Thyroid gland (tissue), 4 donors: ENCODE results near the gene PRKCZ. TPM values are rescaled to one million over a fixed set of nuclear protein-coding genes. Genes with fewer than 3 reads are reported as not detected.

Source experiments
- DNase-seq, 2 donors: peaks; one replicate each; pipeline ENCODE4 v3.0.0-alpha.2; 2019
- H3K27ac ChIP-seq, 3 donors: fragments of 200-600 bp; sonication (generic); 1 replicate in 2 of 3; 2 replicates in 1 of 3; pipeline ENCODE4 v1.5.1; 2016 to 2019; ENCODE audit warnings: mild to moderate bottlenecking in 1 of 3, moderate library complexity in 1 of 3
- H3K27me3 ChIP-seq: fragments of 200-600 bp; sonication (generic); one replicate; pipeline ENCODE4 v1.5.1; 2019
- H3K36me3 ChIP-seq, 2 donors: fragments of 200-600 bp; sonication (generic); one replicate each; pipeline ENCODE4 v1.5.1; 2016 to 2019
- H3K4me1 ChIP-seq, 2 donors: fragments of 200-600 bp; sonication (generic); one replicate each; pipeline ENCODE4 v1.5.1; 2017 to 2019
- H3K4me3 ChIP-seq, 3 donors: fragments of 200-600 bp; sonication (generic); replicated peaks in 1 of 3; 1 replicate in 2 of 3; 2 replicates in 1 of 3; pipeline ENCODE4 v1.5.1; 2016; ENCODE audit warnings: mild to moderate bottlenecking in 1 of 3
- H3K9me3 ChIP-seq: fragments of 200-600 bp; sonication (generic); one replicate; pipeline ENCODE4 v1.5.1; 2017
- POLR2A ChIP-seq, 2 donors: fragments of 450-650 bp; IDR thresholded peaks; one replicate each; pipeline ENCODE4 v1.6.1; 2017; ENCODE audit warnings: antibody characterized with exemption in 2 of 2, mild to moderate bottlenecking in 2 of 2, moderate library complexity in 1 of 2
- WGBS, 2 donors: methylation state at CpG; one replicate each; pipeline ENCODE4 v1.1.5; 2017; 5-methylcytosine and 5-hydroxymethylcytosine counted together
- intact Hi-C: fragments of 100-400 bp; cut with DNase I; formaldehyde crosslinking; loops from one replicate; pipeline ENCODE4 v1.15.1; 2023
- total RNA-seq, 4 donors: library from RNA; depleted of rRNA; stranded (reverse); fragments of >200 nt; gene quantifications; one replicate each; pipeline ENCODE4 v1.2.3, GENCODE V29; 2016
- TF ChIP-seq, protein P1 (sequence below), 6 experiments: fragments of 200-600 bp in 3 of 6; fragments of 450-650 bp in 3 of 6; sonication (generic) in 3 of 6; IDR thresholded peaks; one replicate each; pipeline ENCODE4 v1.5.1; 2016 to 2019; ENCODE audit warnings: antibody characterized with exemption in 6 of 6, mild to moderate bottlenecking in 2 of 6, inconsistent platforms in 1 of 6, moderate library complexity in 1 of 6

The PRKCZ gene
- total RNA-seq, 4 donors from 2014 or later = 33.6 to 53.0 (median 44.3) TPM

DNA sequence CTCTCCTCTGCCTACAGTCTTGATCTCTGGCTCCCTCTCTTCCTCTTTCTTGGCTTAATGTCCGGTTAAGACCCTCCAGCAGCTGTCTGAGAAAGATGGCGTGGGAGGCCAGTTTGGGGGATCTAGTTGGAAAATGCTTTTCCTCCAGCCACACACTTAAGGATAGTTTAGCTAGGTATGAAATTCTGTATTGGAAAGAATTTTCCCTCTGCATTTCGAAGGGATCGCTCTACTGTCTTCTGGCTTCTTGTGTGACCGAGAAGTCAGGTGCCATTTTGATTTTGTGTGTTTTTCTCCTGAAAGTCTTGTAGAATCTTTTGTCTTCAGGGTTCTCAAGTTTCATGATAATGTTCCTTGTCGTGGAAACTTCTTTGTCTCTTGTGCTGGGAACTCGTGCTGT lies 28.0 kb downstream of the PRKCZ start:
- DNase-seq = no peak
- 96 to 97% methylated on average over 7 of the region's 7 CpGs for WGBS, 2 donors
- Histone ChIP-seq H3K36me3 (peaks cover 0 to 8% of the 10 kb centered on the region in 2 donors), H3K9me3 (no peaks in the 10 kb centered on the region), H3K27ac (no peak overlapping the region), H3K4me1 (no peaks in the 10 kb centered on the region), H3K4me3 (no peak overlapping the region), H3K27me3 (no peaks in the 10 kb centered on the region)
- intact Hi-C loops = no loop called here
- TF ChIP-seq POLR2A (IDR thresholded peaks at IDR 0.05) = no peak
- TF ChIP-seq, protein P1, sequence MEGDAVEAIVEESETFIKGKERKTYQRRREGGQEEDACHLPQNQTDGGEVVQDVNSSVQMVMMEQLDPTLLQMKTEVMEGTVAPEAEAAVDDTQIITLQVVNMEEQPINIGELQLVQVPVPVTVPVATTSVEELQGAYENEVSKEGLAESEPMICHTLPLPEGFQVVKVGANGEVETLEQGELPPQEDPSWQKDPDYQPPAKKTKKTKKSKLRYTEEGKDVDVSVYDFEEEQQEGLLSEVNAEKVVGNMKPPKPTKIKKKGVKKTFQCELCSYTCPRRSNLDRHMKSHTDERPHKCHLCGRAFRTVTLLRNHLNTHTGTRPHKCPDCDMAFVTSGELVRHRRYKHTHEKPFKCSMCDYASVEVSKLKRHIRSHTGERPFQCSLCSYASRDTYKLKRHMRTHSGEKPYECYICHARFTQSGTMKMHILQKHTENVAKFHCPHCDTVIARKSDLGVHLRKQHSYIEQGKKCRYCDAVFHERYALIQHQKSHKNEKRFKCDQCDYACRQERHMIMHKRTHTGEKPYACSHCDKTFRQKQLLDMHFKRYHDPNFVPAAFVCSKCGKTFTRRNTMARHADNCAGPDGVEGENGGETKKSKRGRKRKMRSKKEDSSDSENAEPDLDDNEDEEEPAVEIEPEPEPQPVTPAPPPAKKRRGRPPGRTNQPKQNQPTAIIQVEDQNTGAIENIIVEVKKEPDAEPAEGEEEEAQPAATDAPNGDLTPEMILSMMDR (IDR thresholded peaks at IDR 0.05) = no peak

DNA sequence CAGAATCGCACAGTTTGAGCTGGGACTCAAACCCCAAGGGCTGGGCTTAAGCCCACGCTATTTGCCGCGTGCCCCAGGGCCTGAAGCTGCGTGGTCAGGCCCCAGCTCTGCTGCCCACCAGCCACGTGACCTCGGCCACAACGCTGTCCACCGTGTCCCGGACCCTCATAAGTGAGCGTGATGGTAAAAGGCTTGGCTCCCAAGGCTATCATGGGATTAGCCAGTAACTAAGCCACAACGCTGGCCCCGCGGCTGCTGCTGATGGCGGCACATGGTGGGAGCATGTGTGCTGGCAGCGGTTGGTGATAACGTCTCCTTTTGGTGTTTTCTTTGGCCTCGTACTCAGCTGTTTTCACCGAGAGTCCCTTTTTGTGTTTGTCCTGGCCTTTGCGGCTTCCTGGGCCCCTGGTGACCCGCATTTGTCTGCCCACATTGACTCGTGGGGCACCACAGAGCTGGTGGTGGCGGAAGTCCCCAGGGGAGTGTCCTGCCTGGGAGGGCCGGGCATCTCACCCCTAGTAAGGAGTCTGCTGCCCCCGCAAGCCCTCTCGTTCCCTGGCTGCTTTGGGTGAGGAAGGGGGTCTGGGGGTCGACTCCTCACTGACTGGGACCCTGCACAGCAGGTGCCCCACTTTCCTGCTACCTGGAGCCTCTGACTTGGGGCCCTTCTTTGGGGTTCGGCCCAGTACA lies 29.3 kb downstream of the PRKCZ start:
- H3K4me1 ChIP-seq = no peaks in the 10 kb centered on the region
- WGBS, 2 donors = 94 to 97% methylated on average over 26 to 28 of the region's 28 CpGs
- no peak overlapping the region for H3K4me3 ChIP-seq
- DNase-seq = no peak
- H3K9me3 ChIP-seq = no peaks in the 10 kb centered on the region
- no peak for TF ChIP-seq POLR2A (IDR thresholded peaks at IDR 0.05)
- TF ChIP-seq, protein P1 (IDR thresholded peaks at IDR 0.05) = no peak
- H3K36me3 ChIP-seq = peaks cover 0 to 8% of the 10 kb centered on the region in 2 donors
- no peak overlapping the region for H3K27ac ChIP-seq
- H3K27me3 ChIP-seq = no peaks in the 10 kb centered on the region
- intact Hi-C loops = no loop called here

DNA sequence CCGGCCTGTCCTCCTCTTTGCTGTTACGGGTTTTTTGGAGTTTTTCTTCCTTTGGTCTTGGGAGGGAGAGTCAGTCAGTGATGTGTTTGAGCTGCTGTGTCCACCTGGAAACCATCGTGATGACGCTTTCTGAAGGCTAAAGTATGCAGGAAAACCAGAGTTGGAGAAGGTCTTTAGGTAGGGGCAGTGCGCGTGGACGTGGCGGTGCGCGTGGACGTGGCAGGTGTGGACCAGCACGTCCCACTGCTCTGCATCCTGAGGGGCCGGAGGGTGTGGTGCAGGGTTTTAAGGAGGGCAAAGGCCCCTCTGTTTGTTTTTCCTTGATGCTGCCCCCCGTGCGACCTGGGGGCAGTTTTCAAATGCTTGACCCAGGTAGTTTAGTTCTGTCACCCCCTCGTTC lies 29.9 kb downstream of the PRKCZ start:
- WGBS, 2 donors = 96% methylated on average over 16 of the region's 16 CpGs
- no peaks in the 10 kb centered on the region for H3K27me3 ChIP-seq
- no peak overlapping the region for H3K27ac ChIP-seq
- no peaks in the 10 kb centered on the region for H3K4me1 ChIP-seq
- intact Hi-C loops = no loop called here
- H3K4me3 ChIP-seq = no peak overlapping the region
- peaks cover 0 to 8% of the 10 kb centered on the region in 2 donors for H3K36me3 ChIP-seq
- H3K9me3 ChIP-seq = no peaks in the 10 kb centered on the region
- DNase-seq = no peak
- TF ChIP-seq, protein P1 (IDR thresholded peaks at IDR 0.05) = no peak

DNA sequence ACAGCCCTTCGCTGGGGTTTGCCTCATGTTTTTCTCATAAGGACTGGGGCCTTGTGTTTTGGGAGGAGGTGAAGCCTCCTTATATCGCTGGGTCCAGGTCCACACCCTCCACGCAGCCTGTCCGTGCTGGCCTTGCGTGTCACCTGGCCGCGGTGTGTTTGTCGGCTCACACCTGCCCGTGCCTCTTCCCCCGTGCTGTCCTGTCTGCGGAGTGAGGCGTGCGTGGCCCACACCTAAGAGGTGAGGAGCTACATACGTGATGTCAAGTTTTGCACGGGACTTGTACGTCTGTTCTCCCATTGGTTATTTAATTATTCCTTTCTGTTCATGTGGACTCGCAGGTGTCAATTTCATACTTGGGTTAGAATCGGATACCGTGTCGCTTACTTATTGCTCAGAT lies 30.7 kb downstream of the PRKCZ start:
- DNase-seq = no peak
- 97% methylated on average over 20 of the region's 20 CpGs for WGBS, 2 donors
- H3K27me3 ChIP-seq = no peaks in the 10 kb centered on the region

DNA sequence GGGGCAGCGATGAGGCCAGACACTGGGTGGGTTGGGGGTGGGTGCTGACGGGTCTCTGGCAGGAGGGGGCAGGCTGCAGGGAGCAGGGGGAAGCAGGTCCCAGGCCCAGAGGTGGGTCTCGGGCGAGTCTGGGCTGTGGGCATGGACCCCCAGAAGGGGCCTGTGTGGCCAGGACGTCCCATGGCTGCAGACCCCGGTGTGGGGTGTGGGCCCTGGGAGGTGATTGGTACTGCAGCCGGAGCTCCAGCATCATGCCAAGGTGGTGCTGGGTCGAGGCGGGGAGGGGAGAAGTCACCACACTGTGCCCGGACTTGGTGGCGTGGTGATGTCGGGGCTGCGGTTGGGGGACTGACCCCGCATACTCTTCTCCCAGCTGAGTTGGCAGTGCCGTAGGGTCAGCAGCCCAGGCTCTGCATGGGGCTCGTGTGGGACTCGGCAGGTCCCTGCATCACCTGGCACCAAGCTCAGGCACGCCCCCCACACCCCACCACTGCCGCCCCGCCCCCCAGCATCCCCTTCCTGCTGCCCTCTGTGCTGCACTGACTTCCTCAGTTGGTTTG lies 31.2 kb downstream of the PRKCZ start:
- H3K9me3 ChIP-seq = no peaks in the 10 kb centered on the region
- peaks cover 0 to 8% of the 10 kb centered on the region in 2 donors for H3K36me3 ChIP-seq
- no peaks in the 10 kb centered on the region for H3K27me3 ChIP-seq
- no peak for TF ChIP-seq POLR2A (IDR thresholded peaks at IDR 0.05)
- 92 to 97% methylated on average over 13 to 15 of the region's 20 CpGs for WGBS, 2 donors
- DNase-seq = no peak
- no peak overlapping the region for H3K27ac ChIP-seq
- H3K4me3 ChIP-seq = no peak overlapping the region
- intact Hi-C loops = no loop called here
- no peaks in the 10 kb centered on the region for H3K4me1 ChIP-seq

More for the DNA sequence above, 30.7 kb downstream of the PRKCZ start:
- intact Hi-C loops = no loop called here
- TF ChIP-seq, protein P1 (IDR thresholded peaks at IDR 0.05) = no peak
- no peak for TF ChIP-seq POLR2A (IDR thresholded peaks at IDR 0.05)
- Histone ChIP-seq H3K36me3 (peaks cover 0 to 8% of the 10 kb centered on the region in 2 donors), H3K9me3 (no peaks in the 10 kb centered on the region), H3K4me3 (no peak overlapping the region), H3K4me1 (no peaks in the 10 kb centered on the region), H3K27ac (no peak overlapping the region)
